ENCODE results near the gene EIF2AK3. TPM values are rescaled to one million over a fixed set of nuclear protein-coding genes. Genes with fewer than 3 reads are reported as not detected.

Gene EIF2AK3
- total and polyA plus RNA-seq, 8 donors, result 4.8 to 92.3 (median 40.5) TPM

DNA sequence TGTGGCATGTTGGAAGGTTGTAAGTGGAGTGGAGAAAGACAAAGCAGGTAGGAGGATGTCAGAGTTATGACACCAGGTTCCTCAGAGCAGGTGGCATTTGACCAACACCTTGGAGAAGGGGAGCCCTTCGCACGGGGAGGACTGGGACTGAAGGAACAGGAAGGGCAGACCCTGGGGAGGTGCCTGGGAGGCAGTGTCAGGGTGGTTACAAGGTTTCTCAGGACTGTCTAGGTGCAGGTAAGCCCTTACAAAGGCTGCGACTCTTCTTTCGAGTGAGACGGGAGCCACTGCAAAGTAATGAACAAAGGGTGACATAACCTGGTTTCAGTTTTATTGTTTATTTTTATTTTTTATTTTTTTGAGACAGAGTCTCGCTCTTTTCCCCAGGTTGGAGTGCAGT lies 84.6 kb downstream of the EIF2AK3 start:
- no peaks in the 10 kb centered on the region for H3K36me3 ChIP-seq
- no peaks in the 10 kb centered on the region for H3K9me3 ChIP-seq
- H3K4me3 ChIP-seq, result no peak overlapping the region
- H3K27me3 ChIP-seq, result peaks cover 0 to 11% (median 0%) of the 10 kb centered on the region in 3 donors
- H3K4me1 ChIP-seq, result no peaks in the 10 kb centered on the region
- 80 to 91% (median 83%) methylated on average over 6 of the region's 6 CpGs for WGBS, 5 donors
- H3K27ac ChIP-seq, result no peak overlapping the region
- intact Hi-C loops (cut with DNase I; ENCODE audit: low total_unique reads), result no loop called here
- TF ChIP-seq CTCF (IDR thresholded peaks at IDR 0.05), result no peak
- no peak for TF ChIP-seq POLR2A (IDR thresholded peaks at IDR 0.05)
- TF ChIP-seq EP300 (IDR thresholded peaks at IDR 0.05), result no peak
- TF ChIP-seq POLR2AphosphoS5 (IDR thresholded peaks at IDR 0.05), result no peak
- no peak for DNase-seq

- Histone ChIP-seq H3K36me3 (no peaks in the 10 kb centered on the region), H3K27ac (no peak overlapping the region), H3K9me3 (no peaks in the 10 kb centered on the region), H3K4me3 (no peak overlapping the region), H3K4me1 (no peaks in the 10 kb centered on the region), H3K27me3 (peaks cover 0 to 17% (median 0%) of the 10 kb centered on the region in 3 donors)
- no peak for TF ChIP-seq EP300 (IDR thresholded peaks at IDR 0.05)
- no peak for TF ChIP-seq POLR2AphosphoS5 (IDR thresholded peaks at IDR 0.05)
- TF ChIP-seq CTCF (IDR thresholded peaks at IDR 0.05), result no peak
- TF ChIP-seq POLR2A (IDR thresholded peaks at IDR 0.05), result no peak
- DNase-seq, result no peak
- intact Hi-C loops (cut with DNase I; ENCODE audit: low total_unique reads), result no loop called here
- WGBS, 5 donors, result 57 to 96% (median 92%) methylated on average over 2 of the region's 2 CpGs
Observed at GRCh38 chr2:88540346-88540745, 86.9 kb downstream of the EIF2AK3 start.

- intact Hi-C loops (cut with DNase I; ENCODE audit: low total_unique reads), result no loop called here
- Histone ChIP-seq H3K36me3 (no peaks in the 10 kb centered on the region), H3K27me3 (peaks cover 0 to 17% (median 0%) of the 10 kb centered on the region in 3 donors), H3K27ac (no peak overlapping the region), H3K4me3 (no peak overlapping the region), H3K9me3 (no peaks in the 10 kb centered on the region), H3K4me1 (no peaks in the 10 kb centered on the region)
- no peak for DNase-seq
- no peak for TF ChIP-seq CTCF (IDR thresholded peaks at IDR 0.05)
- no peak for TF ChIP-seq POLR2A (IDR thresholded peaks at IDR 0.05)
- no peak for TF ChIP-seq POLR2AphosphoS5 (IDR thresholded peaks at IDR 0.05)
- no peak for TF ChIP-seq EP300 (IDR thresholded peaks at IDR 0.05)
- WGBS, 5 donors, result 89 to 94% (median 92%) methylated on average over 11 of the region's 11 CpGs
Observed at GRCh38 chr2:88538362-88538917, 88.8 kb downstream of the EIF2AK3 start.

- DNase-seq, result no peak
- TF ChIP-seq CTCF (IDR thresholded peaks at IDR 0.05) (no peak), EP300 (IDR thresholded peaks at IDR 0.05) (no peak)
- Histone ChIP-seq H3K4me3 (no peak overlapping the region), H3K9me3 (no peaks in the 10 kb centered on the region), H3K27me3 (peaks cover 0 to 17% (median 0%) of the 10 kb centered on the region in 3 donors), H3K36me3 (no peaks in the 10 kb centered on the region), H3K27ac (no peak overlapping the region), H3K4me1 (no peaks in the 10 kb centered on the region)
- 30 to 47% (median 39%) methylated on average over 6 of the region's 6 CpGs for WGBS, 5 donors
- intact Hi-C loops (cut with DNase I; ENCODE audit: low total_unique reads), result no loop called here
Observed at GRCh38 chr2:88537640-88538039, 89.6 kb downstream of the EIF2AK3 start.

Measured in stomach (tissue), 9 donors.